ENCODE measurements around the gene SLC12A7. TPM values are rescaled to one million over a fixed set of nuclear protein-coding genes. Genes with fewer than 3 reads are reported as not detected.

SLC12A7 gene
- polyA plus RNA-seq, 1 donor (not counting 4 experiments of a cell fraction or from before 2014, with no cell fraction given) = 1.5 TPM

DNA sequence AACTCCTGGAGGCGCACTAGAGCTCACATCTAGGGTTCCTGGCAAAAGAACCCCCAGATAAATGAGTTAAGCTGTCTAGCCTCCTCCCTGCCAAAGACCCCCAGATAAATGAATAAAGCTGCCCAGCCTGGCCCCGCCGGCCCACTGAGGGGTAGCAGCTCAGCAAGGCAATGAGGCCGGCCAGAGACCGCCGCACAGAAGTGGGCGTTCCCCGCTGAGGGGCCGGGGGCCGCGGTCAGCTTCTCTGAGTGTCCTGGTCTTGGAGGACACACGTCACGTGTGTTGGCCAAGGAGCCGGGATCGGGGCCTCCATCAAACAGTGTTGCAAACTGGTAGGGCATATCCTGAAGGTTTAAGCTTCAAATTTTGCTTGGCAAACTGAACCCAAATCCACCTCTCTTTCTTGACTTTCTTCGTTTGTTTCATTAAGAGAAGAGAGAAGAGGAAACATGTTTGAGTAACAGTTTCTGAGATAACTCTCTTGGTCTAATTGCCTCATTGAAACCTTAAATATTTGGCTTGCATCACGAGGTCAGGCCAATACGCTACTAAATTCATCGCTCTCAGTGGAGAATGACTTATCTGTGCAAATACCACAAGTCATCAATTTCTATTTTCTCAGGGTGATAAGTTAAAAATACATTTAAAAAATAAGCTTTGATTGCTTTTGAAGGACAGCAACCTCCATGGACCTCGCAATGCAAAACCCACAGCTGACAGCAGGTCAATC lies 11.7 kb upstream of the SLC12A7 start:
- peaks cover 53% of the 10 kb centered on the region for H3K27me3 ChIP-seq (ENCODE audit: control insufficient read depth, extremely low read depth, insufficient read depth, low read length)

DNA sequence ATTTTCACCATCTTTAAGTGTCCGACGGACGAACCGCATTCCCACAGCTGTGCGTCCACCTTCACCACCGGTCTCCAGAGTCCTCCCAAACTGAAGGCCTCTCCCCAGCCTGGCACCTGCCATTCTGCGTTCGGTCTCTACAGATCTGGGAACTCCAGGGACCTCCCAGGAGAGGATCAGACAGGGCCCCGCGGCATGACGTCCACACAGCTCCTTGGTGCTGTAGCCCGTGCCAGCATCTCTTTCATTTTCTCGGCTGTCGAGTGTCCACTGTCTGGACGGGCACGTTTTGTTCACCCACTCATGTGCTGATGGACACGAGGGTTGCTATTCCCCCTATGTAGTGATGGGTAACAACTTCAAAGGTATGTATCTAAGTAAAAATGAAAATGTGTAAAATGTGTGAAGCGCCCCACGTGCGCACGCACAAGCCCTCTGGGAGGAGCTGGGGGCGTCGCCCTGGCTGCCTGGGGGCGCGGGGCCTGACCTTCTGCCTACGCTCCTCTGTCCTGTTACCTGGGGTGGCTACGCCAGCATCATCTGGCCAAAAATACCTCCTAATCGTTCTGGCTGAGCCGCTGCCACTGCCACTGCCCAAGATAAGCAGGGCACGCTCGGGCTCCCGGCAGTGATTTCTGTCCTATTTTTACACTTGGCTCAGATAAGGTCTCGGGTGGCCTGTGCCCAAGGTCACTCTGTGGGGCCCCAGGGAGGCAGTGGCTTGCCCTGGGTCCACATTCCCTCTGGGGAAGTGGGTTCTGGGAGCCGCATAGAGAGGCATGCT lies 10.8 kb upstream of the SLC12A7 start:
- TF ChIP-seq EZH2 (IDR thresholded peaks at IDR 0.05; ENCODE audit: low read length) = no peak
- TF ChIP-seq, protein P1, sequence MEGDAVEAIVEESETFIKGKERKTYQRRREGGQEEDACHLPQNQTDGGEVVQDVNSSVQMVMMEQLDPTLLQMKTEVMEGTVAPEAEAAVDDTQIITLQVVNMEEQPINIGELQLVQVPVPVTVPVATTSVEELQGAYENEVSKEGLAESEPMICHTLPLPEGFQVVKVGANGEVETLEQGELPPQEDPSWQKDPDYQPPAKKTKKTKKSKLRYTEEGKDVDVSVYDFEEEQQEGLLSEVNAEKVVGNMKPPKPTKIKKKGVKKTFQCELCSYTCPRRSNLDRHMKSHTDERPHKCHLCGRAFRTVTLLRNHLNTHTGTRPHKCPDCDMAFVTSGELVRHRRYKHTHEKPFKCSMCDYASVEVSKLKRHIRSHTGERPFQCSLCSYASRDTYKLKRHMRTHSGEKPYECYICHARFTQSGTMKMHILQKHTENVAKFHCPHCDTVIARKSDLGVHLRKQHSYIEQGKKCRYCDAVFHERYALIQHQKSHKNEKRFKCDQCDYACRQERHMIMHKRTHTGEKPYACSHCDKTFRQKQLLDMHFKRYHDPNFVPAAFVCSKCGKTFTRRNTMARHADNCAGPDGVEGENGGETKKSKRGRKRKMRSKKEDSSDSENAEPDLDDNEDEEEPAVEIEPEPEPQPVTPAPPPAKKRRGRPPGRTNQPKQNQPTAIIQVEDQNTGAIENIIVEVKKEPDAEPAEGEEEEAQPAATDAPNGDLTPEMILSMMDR (optimal IDR thresholded peaks at IDR 0.05 in 1 of 3, IDR thresholded peaks at IDR 0.05 in 1 of 3, conservative IDR thresholded peaks at IDR 0.05 in 1 of 3; ENCODE audit: extremely low read depth in 1 of 3, insufficient read depth in 2 of 3, low read length in 3 of 3) = no peak
- no peak overlapping the region for H3K27ac ChIP-seq (ENCODE audit: control insufficient read depth, insufficient read depth, low read length)
- H3K36me3 ChIP-seq (ENCODE audit: control insufficient read depth in 2 of 2, extremely low read depth in 1 of 2, insufficient read depth in 2 of 2, low read length in 2 of 2) = no peaks in the 10 kb centered on the region
- DNase-seq (ENCODE audit: low read depth, low spot score) (no peak), FAIRE-seq (no peak)
- H4K20me1 ChIP-seq (ENCODE audit: control insufficient read depth, extremely low read depth, insufficient read depth, low read length) = peaks cover 4% of the 10 kb centered on the region
- no peaks in the 10 kb centered on the region for H3K9me1 ChIP-seq (ENCODE audit: control insufficient read depth, extremely low read depth, insufficient read depth, low read length)
- H3K79me2 ChIP-seq (ENCODE audit: control insufficient read depth, insufficient read depth, low read length) = no peaks in the 10 kb centered on the region
- H3K4me1 ChIP-seq (ENCODE audit: control insufficient read depth, extremely low read depth, insufficient read depth, low read length) = peaks cover 9% of the 10 kb centered on the region
- H3K4me2 ChIP-seq (ENCODE audit: control insufficient read depth, extremely low read depth, insufficient read depth, low read depth, low read length) = no peak overlapping the region
- no peak overlapping the region for H2AFZ ChIP-seq (ENCODE audit: control insufficient read depth, low read length)
- no peak overlapping the region for H3K4me3 ChIP-seq (ENCODE audit: control insufficient read depth in 2 of 3, extremely low read depth in 1 of 3, insufficient read depth in 2 of 3, low read depth in 1 of 3, low read length in 3 of 3)
- H3K9ac ChIP-seq (ENCODE audit: control insufficient read depth, extremely low read depth, insufficient read depth, low read length) = no peak overlapping the region
- H3K27me3 ChIP-seq (ENCODE audit: control insufficient read depth, extremely low read depth, insufficient read depth, low read length) = peaks cover 51% of the 10 kb centered on the region
- dilution Hi-C loops (cut with MboI; ENCODE audit: extremely low pct_ligation_motif_present, low sequenced_read_pairs) = no loop called here
- H3K9me3 ChIP-seq (ENCODE audit: control insufficient read depth, low read depth, low read length) = no peaks in the 10 kb centered on the region

More for the DNA sequence above, 11.7 kb upstream of the SLC12A7 start:
- no peak overlapping the region for H3K9ac ChIP-seq (ENCODE audit: control insufficient read depth, extremely low read depth, insufficient read depth, low read length)
- no peaks in the 10 kb centered on the region for H3K36me3 ChIP-seq (ENCODE audit: control insufficient read depth in 2 of 2, extremely low read depth in 1 of 2, insufficient read depth in 2 of 2, low read length in 2 of 2)
- H3K4me2 ChIP-seq (ENCODE audit: control insufficient read depth, extremely low read depth, insufficient read depth, low read depth, low read length) = no peak overlapping the region
- TF ChIP-seq EZH2 (IDR thresholded peaks at IDR 0.05; ENCODE audit: low read length) = no peak
- TF ChIP-seq, protein P1 (optimal IDR thresholded peaks at IDR 0.05 in 1 of 3, IDR thresholded peaks at IDR 0.05 in 1 of 3, conservative IDR thresholded peaks at IDR 0.05 in 1 of 3; ENCODE audit: extremely low read depth in 1 of 3, insufficient read depth in 2 of 3, low read length in 3 of 3) = no peak
- FAIRE-seq = no peak
- no peak for DNase-seq (ENCODE audit: low read depth, low spot score)
- no peak overlapping the region for H2AFZ ChIP-seq (ENCODE audit: control insufficient read depth, low read length)
- no peaks in the 10 kb centered on the region for H3K9me1 ChIP-seq (ENCODE audit: control insufficient read depth, extremely low read depth, insufficient read depth, low read length)
- H3K79me2 ChIP-seq (ENCODE audit: control insufficient read depth, insufficient read depth, low read length) = no peaks in the 10 kb centered on the region
- H4K20me1 ChIP-seq (ENCODE audit: control insufficient read depth, extremely low read depth, insufficient read depth, low read length) = no peaks in the 10 kb centered on the region
- no peak overlapping the region for H3K27ac ChIP-seq (ENCODE audit: control insufficient read depth, insufficient read depth, low read length)
- dilution Hi-C loops (cut with MboI; ENCODE audit: extremely low pct_ligation_motif_present, low sequenced_read_pairs) = no loop called here
- H3K4me3 ChIP-seq (ENCODE audit: control insufficient read depth in 2 of 3, extremely low read depth in 1 of 3, insufficient read depth in 2 of 3, low read depth in 1 of 3, low read length in 3 of 3) = no peak overlapping the region
- H3K4me1 ChIP-seq (ENCODE audit: control insufficient read depth, extremely low read depth, insufficient read depth, low read length) = peaks cover 1% of the 10 kb centered on the region
- H3K9me3 ChIP-seq (ENCODE audit: control insufficient read depth, low read depth, low read length) = no peaks in the 10 kb centered on the region

All from keratinocyte (primary cell).